Thymus (tissue), 11 donors: Measurements from ENCODE around the gene FBP2. TPM values are rescaled to one million over a fixed set of nuclear protein-coding genes. Genes with fewer than 3 reads are reported as not detected.
"Not testable (repeated sequence)": the region's sequence is repeated elsewhere in the genome, so short reads cannot be mapped to it uniquely, and the experiment has no call there.

Experiments used
- DNase-seq, 9 donors: peaks; one replicate each; pipeline ENCODE4 v3.0.0-alpha.2; 2013; ENCODE audit warnings: low spot score in 9 of 9, low read depth in 6 of 9, missing footprints in 1 of 9
- H3K27ac ChIP-seq, 2 donors: one replicate each; pipeline ENCODE4 v1.5.1; 2013; ENCODE audit warnings: control low read depth in 1 of 2, low read depth in 1 of 2, low read length in 1 of 2, mild to moderate bottlenecking in 1 of 2, moderate library complexity in 1 of 2
- H3K27me3 ChIP-seq, 2 donors: one replicate each; pipeline ENCODE4 v1.5.1; 2013; ENCODE audit warnings: low read length in 1 of 2; ENCODE audit not compliant: control insufficient read depth in 2 of 2, insufficient read depth in 1 of 2
- H3K36me3 ChIP-seq, 2 donors: one replicate each; pipeline ENCODE4 v1.5.1; 2013; ENCODE audit warnings: low read length in 1 of 2, mild to moderate bottlenecking in 1 of 2, moderate library complexity in 1 of 2; ENCODE audit not compliant: control insufficient read depth in 2 of 2, insufficient read depth in 2 of 2
- H3K4me1 ChIP-seq, 2 donors: one replicate each; pipeline ENCODE4 v1.5.1; 2013; ENCODE audit warnings: low read length in 2 of 2; ENCODE audit not compliant: control insufficient read depth in 2 of 2, insufficient read depth in 2 of 2
- H3K4me3 ChIP-seq, 2 donors: one replicate each; pipeline ENCODE4 v1.5.1; 2013; ENCODE audit warnings: low read length in 2 of 2, control low read depth in 1 of 2, mild to moderate bottlenecking in 1 of 2
- H3K9me3 ChIP-seq, 2 donors: one replicate each; pipeline ENCODE4 v1.5.1; 2013; ENCODE audit warnings: low read length in 1 of 2, mild to moderate bottlenecking in 1 of 2; ENCODE audit not compliant: control insufficient read depth in 2 of 2, insufficient read depth in 1 of 2
- WGBS: extraction: QIAGEN DNeasy Blood & Tissue Kit; methylation state at CpG from one replicate; pipeline ENCODE4 v1.1.7; 2013; 5-methylcytosine and 5-hydroxymethylcytosine counted together
- polyA plus RNA-seq: library from polyadenylated mRNA; stranded (reverse); fragments of 200-250 nt; gene quantifications from one replicate; pipeline ENCODE4 v1.2.3, GENCODE V29; 2013
- total RNA-seq: library from RNA; stranded (reverse); fragments of 120-200 nt; gene quantifications from one replicate; pipeline ENCODE4 v1.2.4, GENCODE V29; 2013
- donor health status: healthy.

FBP2 gene
- total and polyA plus RNA-seq, 2 donors: 0.32 to 0.38 TPM

- Histone ChIP-seq H3K4me3 (no peak overlapping the region), H3K4me1 (no peaks in the 10 kb centered on the region), H3K36me3 (no peaks in the 10 kb centered on the region), H3K9me3 (no peaks in the 10 kb centered on the region), H3K27me3 (peaks cover 0 to 2% of the 10 kb centered on the region in 2 donors), H3K27ac (no peak overlapping the region)
- WGBS: 97% methylated on average over 6 of the region's 6 CpGs
- no peak for DNase-seq
Measured at GRCh38 chr9:94560237-94560636, 33.4 kb downstream of the FBP2 start.

GRCh38 chr9:94557376-94557775, 36.2 kb downstream of the FBP2 start:
- no peak overlapping the region for H3K4me3 ChIP-seq
- H3K27me3 ChIP-seq: no peaks in the 10 kb centered on the region
- 92% methylated on average over 4 of the region's 4 CpGs for WGBS
- H3K27ac ChIP-seq: no peak overlapping the region
- no peak for DNase-seq
- H3K9me3 ChIP-seq: no peaks in the 10 kb centered on the region
- H3K4me1 ChIP-seq: no peaks in the 10 kb centered on the region
- H3K36me3 ChIP-seq: no peaks in the 10 kb centered on the region

GRCh38 chr9:94554439-94555331, 38.9 kb downstream of the FBP2 start, which contains the start of gene PCAT7:
Gene PCAT7, plus strand, starts transcription at chr9:94555083.
- WGBS: 82% methylated on average over 40 of the region's 40 CpGs
- H3K27me3 ChIP-seq: no peaks in the 10 kb centered on the region
- peak in 3 of 9 donors; percentile 3 to 12 (median 6) for DNase-seq
- H3K36me3 ChIP-seq: no peaks in the 10 kb centered on the region
- no peak within 1 kb of the TSS for H3K27ac ChIP-seq
- H3K4me3 ChIP-seq: no peak within 1 kb of the TSS
- no peaks in the 10 kb centered on the region for H3K4me1 ChIP-seq
- no peaks in the 10 kb centered on the region for H3K9me3 ChIP-seq

- H3K4me1 ChIP-seq: no peaks in the 10 kb centered on the region
- H3K27ac ChIP-seq: no peak overlapping the region
- H3K9me3 ChIP-seq: no peaks in the 10 kb centered on the region
- no peaks in the 10 kb centered on the region for H3K36me3 ChIP-seq
- no peaks in the 10 kb centered on the region for H3K27me3 ChIP-seq
- no peak for DNase-seq
- H3K4me3 ChIP-seq: no peak overlapping the region
- 91% methylated on average over 16 of the region's 16 CpGs for WGBS
Measured at GRCh38 chr9:94554078-94554438, 39.6 kb downstream of the FBP2 start.

DNA sequence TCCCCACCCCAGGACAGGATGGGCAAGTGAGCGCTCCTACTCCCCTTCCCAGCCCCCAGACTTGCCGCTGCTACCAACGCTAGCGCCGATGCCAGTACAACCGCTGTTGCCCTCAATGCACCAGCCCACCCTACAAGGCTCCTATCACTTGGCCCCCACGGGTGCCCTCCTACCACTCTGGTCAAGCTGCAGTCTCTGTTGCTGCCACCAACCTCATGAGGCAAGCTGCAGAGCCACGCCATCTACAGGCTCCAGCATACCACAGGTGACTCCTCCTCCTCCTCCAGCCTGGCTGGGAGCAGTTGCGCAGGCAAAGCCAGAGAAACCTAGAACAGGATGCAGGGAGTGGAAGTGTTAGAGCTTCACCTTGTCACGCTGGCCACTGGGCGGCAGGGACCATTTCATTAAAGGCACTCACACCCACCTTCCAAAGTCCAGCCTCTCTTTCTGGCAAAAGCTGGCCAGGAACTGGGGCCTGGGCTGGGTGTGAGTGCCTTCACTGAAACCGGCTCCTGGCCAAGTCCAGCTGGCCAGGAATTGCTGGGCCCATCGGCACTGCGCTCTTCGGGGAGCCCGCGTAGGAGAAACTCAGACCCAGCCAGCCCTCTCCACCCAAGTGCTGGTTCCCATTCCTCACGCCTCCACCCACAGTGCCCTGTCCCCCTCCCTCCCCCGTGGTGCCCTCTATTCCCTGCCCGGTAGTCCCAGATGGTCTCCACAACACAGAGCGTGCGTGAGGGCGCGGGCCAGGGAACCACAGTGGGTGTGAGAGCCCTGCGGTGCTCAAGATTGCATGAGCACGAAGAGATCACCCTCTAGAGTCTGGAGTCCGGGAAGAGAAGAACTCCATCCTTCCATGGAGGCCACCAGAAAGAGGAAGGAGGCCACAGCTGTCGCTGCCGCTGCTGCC, 40.3 kb downstream of the FBP2 start:
- Histone ChIP-seq H3K4me1 (no peaks in the 10 kb centered on the region), H3K27ac (no peak overlapping the region), H3K27me3 (no peaks in the 10 kb centered on the region), H3K9me3 (no peaks in the 10 kb centered on the region), H3K36me3 (no peaks in the 10 kb centered on the region), H3K4me3 (no peak overlapping the region)
- no peak for DNase-seq
- WGBS: 96% methylated on average over 29 of the region's 29 CpGs

- Histone ChIP-seq H3K27ac (no peak overlapping the region), H3K9me3 (no peaks in the 10 kb centered on the region), H3K4me3 (no peak overlapping the region), H3K27me3 (no peaks in the 10 kb centered on the region), H3K4me1 (no peaks in the 10 kb centered on the region), H3K36me3 (no peaks in the 10 kb centered on the region)
- no peak for DNase-seq
- 94% methylated on average over 1 of the region's 1 CpG for WGBS
Measured at GRCh38 chr9:94545940-94546339, 47.7 kb downstream of the FBP2 start.

DNA sequence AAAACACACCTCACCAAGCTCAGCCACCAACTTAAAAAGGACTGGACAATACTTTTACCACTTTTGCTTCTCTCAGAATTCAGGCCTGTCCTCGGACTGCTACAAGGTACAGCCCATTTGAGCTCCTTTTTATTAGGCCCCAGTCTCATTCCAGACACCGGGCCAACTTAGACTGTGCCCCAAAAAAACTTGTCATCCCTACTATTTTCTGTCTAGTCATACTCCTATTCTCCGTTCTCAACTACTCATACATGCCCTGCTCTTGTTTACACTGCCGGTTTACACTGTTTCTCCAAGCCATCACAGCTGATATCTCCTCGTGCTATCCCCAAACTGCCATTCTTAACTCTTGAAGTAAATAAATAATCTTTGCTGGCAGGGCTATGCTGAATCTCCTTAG, 49.3 kb downstream of the FBP2 start:
- H3K4me1 ChIP-seq, H3K4me3 ChIP-seq, H3K27me3 ChIP-seq, H3K36me3 ChIP-seq, H3K27ac ChIP-seq, H3K9me3 ChIP-seq, DNase-seq: not testable (repeated sequence)
- WGBS: 95% methylated on average over 3 of the region's 5 CpGs

GRCh38 chr9:94538908-94539307, 54.7 kb downstream of the FBP2 start:
- Histone ChIP-seq H3K27ac (no peak overlapping the region), H3K36me3 (no peaks in the 10 kb centered on the region), H3K4me3 (no peak overlapping the region), H3K4me1 (no peaks in the 10 kb centered on the region), H3K9me3 (no peaks in the 10 kb centered on the region), H3K27me3 (no peaks in the 10 kb centered on the region)
- DNase-seq: no peak
- WGBS: 95% methylated on average over 4 of the region's 4 CpGs

- no peaks in the 10 kb centered on the region for H3K36me3 ChIP-seq
- H3K9me3 ChIP-seq: no peaks in the 10 kb centered on the region
- no peak overlapping the region for H3K4me3 ChIP-seq
Measured at GRCh38 chr9:94534901-94535300, 58.7 kb downstream of the FBP2 start.

More at GRCh38 chr9:94534901-94535300, 58.7 kb downstream of the FBP2 start:
- no peak for DNase-seq
- Histone ChIP-seq H3K27me3 (no peaks in the 10 kb centered on the region), H3K4me1 (no peaks in the 10 kb centered on the region), H3K27ac (no peak overlapping the region)
- 86% methylated on average over 4 of the region's 4 CpGs for WGBS
